ENCODE results near the gene CFAP410.
"Not testable (repeated sequence)": the region's sequence is repeated elsewhere in the genome, so short reads cannot be mapped to it uniquely, and the experiment has no call there.

CFAP410 gene

GRCh38 chr21:44316277-44316900, 22.8 kb downstream of the CFAP410 start:
- FAIRE-seq = no peak

DNA sequence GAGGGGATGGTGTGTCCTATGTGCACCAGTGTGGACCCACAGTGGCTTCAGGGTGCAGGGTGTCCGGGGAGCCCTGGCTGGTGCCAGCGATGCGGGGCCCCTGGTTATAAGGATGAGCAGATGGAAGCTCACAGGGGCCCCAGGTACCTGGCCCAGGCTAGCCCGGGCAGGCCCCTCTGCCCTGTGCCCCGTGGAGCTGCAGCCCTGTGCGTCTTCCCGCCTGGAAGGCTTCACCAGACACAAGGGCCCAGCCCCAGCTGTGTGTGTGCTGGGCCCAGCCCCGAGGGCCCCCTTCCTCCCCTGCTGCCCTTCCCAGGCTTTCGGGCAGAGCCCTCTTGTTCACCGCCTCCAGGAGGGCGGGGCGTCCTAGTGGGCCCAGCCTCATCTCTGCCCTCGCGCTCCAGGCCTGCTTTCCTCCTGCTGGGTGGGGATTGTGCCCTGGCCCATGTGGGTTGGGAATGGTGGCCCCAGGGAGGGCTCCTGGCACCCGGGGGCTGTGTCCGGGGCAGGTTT, 23.4 kb downstream of the CFAP410 start:
- no peak for FAIRE-seq

- no peak for FAIRE-seq
These were observed 24.6 kb downstream of the CFAP410 start for GRCh38 chr21:44314561-44314960.

- FAIRE-seq = no peak
These were observed 25.1 kb downstream of the CFAP410 start for GRCh38 chr21:44314128-44314527.

DNA sequence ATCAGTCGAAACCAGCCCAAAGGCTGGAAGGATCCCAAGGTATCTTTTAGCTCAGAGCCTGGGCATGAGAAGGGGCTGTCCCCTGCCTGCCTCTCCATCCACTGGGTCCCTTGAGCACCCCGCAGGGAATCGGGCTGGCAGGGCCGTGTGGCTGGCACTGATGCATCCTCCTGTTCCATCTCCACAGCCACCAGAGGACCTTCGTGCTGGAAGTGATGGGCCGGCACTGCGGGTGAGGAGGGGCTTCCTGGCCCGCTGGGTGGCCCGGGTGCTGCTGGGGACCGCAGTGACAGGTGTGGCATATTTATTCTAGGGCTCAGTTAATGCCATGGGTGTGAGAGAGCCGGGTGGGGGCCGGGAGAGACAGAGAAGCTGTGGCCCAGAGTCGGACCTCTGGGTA, 25.7 kb downstream of the CFAP410 start:
- no peak for FAIRE-seq

DNA sequence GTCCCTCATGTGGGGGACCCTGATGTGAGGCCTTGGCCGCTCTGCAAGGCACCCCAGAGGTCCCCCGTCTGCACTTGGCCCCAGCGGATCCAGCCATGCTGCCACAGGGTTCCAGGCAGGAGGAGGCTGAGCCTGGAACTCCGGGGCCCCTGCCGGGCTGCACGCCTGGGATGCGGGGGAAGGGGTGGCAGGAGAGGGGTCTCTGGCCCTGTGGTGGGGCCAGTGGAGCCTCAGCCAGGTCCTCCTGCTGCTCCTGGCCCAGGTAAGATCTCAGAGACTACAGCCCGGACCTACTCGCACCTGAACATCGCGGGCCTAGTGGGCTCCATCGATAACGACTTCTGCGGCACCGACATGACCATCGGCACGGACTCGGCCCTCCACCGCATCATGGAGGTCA, 26.5 kb downstream of the CFAP410 start:
- FAIRE-seq = no peak

- no peak for FAIRE-seq
These were observed 27.1 kb downstream of the CFAP410 start for GRCh38 chr21:44312089-44312488.

GRCh38 chr21:44310628-44311507, 28.3 kb downstream of the CFAP410 start:
- FAIRE-seq = no peak

GRCh38 chr21:44306936-44307704, 32.1 kb downstream of the CFAP410 start:
- no peak for FAIRE-seq

GRCh38 chr21:44305691-44306090, 33.5 kb downstream of the CFAP410 start:
- no peak for FAIRE-seq

DNA sequence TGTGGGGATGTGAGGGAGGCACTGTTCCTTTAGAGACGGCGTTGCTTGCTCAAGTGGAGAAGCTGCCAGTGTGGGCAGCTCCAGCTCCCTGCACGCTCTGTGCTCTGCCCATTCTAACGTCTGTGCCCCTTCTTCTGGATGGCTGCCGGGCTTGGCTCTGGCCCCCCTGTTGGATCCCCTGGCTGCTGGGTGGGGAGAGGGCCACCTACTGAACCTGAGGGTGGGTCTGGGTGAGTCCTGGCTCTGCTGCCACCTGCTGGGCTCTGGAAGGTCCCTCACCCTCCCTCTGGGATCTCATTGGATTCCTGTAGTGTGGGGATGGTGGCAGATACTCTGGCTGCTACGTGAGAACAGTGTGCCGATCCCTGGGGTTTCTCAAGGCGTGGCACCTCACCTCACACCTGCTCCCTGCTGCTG, 34.3 kb downstream of the CFAP410 start:
- no peak for FAIRE-seq

DNA sequence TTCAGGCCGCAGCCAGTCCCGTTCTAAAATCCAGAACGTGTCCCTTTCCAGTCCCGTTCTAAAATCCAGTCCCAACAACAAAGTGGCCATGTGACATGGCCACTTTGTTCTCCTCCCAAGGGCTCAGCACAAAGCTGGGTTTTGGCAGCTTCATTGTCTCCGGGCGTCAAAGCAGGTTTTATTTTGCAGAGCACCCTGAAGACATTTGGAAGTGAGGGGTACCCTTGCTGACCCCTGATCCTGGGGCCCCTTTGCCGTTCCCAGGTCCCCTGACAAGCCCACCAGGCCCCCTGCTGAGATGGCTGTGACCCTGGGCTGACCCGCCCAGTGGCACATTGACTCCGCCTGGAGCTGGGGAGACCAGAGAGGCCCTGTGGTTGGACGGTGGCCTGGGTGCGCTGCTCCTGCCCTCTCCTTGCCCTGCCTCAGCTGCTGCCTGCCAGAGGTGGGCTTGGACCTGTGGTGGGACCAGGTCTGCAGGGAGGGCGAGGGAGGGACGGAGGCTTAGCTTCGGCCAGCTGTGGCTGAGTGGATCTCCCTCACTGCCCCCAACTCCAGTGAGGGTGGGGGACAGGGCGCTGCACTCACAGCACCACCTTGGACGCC, 35.1 kb downstream of the CFAP410 start:
- no peak for FAIRE-seq

- FAIRE-seq = no peak
These were observed 35.7 kb downstream of the CFAP410 start for GRCh38 chr21:44303490-44303981.

- not testable (repeated sequence) for FAIRE-seq
These were observed 36.4 kb downstream of the CFAP410 start for GRCh38 chr21:44302573-44303401.

DNA sequence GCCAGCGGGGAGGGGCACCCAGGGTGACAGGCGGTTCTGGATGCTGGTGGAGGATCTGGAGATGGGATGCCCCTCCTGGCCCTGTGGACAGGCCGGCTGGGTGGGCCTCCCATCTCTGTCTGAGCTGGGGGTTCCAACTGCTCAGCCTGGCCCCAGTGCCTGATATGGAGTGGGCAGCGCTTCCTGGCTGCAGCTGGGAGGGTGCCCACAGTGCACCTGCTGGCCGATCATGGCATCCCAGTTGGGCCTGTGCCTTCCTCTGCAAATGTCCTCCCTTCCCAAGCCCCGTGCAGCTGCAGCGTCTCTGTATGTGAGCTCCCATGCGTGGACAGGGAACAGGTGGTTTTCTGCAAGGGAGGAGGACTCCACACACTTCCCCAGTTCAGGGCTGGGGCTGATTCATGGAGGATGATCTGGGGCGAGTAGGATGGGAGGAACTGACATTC, 37.2 kb downstream of the CFAP410 start:
- FAIRE-seq = no peak

DNA sequence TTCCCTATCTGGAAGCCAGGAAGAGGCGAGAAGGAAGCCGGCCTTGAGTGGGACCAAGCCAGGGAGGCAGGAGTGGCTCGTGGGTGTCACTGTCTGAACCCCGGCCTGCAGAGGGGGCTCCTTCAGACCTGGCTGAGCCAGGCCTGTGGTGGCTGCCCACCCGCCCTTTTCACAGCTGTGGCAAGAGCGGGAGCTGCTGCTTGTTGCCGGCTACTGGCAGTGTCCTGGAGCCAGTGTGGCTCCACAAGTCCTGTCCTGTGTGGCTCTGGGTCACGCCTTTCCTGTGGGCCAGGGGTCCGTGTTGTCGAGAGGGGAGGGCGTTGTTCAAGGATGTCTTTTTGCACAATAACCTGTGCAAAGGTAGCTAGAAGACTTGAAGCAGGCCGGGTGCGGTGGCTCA, 38.0 kb downstream of the CFAP410 start:
- FAIRE-seq = no peak

- FAIRE-seq = no peak
These were observed 38.8 kb downstream of the CFAP410 start for GRCh38 chr21:44300262-44300959.

DNA sequence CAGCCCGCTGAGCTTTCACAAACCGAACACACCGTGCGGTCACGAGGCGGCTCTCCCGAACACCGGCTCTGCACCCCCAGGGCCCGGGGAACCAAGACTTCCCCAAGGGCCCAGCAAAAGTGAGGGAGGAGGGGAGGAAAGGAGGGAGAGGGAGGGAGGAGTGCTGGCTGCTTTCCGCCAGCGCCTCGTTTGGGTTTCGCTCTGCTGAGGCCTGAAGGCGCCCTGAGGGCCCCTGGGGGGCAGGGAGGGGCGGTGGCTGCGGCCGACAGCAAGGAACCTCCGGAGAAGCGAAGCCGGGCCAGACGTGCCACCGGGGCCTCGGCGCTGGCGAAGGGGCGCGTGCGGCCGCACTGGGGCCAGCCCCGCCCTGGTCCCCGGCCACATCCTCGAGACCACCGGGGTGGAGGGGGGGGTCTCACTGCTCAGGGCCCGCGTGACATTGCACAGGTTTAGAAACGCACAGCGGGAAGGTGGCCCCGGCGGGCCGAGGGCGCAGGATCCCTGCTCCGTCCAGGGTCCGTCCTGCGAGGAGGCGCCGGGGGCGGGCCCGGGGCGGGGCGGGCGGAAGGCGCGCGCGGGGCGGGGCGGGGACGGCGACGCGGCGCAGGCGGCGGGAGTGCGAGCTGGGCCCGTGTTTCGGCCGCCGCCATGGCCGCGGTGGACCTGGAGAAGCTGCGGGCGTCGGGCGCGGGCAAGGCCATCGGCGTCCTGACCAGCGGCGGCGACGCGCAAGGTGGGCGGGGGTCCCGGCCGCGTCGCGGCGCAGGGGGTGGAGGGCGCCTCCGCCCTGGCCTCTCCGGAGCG, 39.5 kb downstream of the CFAP410 start, which contains the start of gene PFKL:
TSS of gene PFKL (plus strand) at position 596 of the 804 bp plus-strand sequence. CDS start at position 649, 53 bp downstream.
- no peak for FAIRE-seq

GRCh38 chr21:44299085-44299457, 40.1 kb downstream of the CFAP410 start:
- FAIRE-seq = no peak

DNA sequence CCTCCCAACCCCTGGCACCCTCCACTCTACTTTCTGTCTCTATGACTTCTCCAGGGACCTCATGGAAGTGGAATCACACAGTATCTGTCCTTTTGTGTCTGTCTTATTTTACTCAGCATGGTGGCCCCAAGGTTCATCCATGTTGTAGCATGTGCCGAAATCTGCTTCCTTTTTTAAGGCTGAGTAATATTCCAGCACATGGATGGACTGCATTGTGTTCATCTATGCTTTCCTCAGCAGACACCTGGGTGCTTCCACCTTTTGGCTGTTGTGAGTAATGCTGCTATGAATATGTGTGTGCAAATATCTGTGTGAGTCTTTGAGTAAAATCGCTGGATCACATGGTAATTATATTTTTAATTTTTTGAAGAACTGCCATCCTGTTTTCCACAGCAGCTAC, 40.9 kb downstream of the CFAP410 start:
- FAIRE-seq = no peak
